H54 (cell line): ENCODE results near the gene LRRIQ1.
A peak's percentile ranks its signal among the peaks of the same experiment; 100 is the strongest.

Source experiments
- DNase-seq: peaks from one replicate; pipeline ENCODE4 v3.0.0; 2011; ENCODE audit warnings: low spot score, mixed read lengths; ENCODE audit not compliant: insufficient read length
- FAIRE-seq: peaks from 3 replicates; lab custom pipeline; 2011; peaks lifted over from hg19 to GRCh38; lab: Jason Lieb, UNC
- POLR2A ChIP-seq: IDR thresholded peaks from 2 replicates; pipeline ENCODE4 v1.6.1; 2011; ENCODE audit warnings: low read depth, mild to moderate bottlenecking, low read length

The LRRIQ1 gene

DNA sequence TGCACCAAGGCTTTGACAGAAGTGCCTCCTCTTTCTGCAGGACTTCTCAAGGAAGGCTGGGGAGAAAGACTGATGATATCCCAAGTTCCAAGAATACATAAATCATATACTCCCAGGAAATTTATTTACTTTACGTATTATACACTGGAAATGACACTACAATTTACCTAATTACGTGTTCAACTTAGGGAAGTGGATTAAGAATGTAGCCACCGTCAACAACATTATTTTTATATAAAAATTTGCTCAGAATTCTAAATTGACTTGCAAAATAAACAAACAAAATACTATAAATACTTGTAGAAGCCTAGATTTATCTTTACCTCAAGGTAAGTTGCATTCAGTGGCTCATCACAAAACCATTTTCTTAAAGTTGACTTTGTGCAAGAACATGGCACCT, 19.0 kb upstream of the LRRIQ1 start:
- FAIRE-seq (no peak), DNase-seq (no peak)
- TF ChIP-seq POLR2A, result no peak

DNA sequence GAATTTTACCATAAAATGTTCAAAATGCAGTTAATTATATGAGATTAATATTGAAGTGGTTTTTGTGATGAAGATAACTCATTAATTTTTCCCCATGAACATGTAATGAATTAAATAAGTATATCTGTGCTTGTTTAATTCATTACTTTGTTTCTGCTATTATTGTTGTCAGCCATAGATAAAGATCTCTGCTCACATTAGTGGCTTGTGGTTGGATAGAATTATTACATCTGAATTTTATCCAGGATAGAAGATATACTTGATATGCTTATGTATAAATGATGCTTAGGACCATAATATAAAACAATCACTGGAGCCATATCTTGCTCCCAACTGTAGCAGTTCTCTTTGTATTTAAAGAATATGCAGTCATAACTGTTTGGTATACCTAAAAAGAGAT, 18.5 kb upstream of the LRRIQ1 start:
- no peak for TF ChIP-seq POLR2A
- no peak for FAIRE-seq
- DNase-seq, result no peak

DNA sequence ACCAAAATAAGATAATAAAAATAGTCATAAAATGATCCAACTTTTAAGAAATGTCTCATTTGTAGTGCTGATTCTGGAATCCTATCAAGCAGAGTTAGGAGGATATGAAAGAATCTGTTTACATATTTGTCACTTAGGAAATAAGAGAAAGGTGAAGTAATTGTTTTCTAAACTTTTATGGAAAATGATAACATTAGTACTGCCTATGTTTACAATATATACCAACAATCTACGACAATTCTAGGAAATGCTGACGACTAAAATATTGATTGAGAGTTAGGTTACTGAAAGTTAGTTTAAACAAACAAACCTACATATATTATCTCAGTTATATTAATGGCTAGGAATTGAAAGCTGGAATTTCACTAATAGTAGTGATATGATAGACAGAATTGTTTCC, 18.1 kb upstream of the LRRIQ1 start:
- DNase-seq (no peak), FAIRE-seq (no peak)
- no peak for TF ChIP-seq POLR2A

DNA sequence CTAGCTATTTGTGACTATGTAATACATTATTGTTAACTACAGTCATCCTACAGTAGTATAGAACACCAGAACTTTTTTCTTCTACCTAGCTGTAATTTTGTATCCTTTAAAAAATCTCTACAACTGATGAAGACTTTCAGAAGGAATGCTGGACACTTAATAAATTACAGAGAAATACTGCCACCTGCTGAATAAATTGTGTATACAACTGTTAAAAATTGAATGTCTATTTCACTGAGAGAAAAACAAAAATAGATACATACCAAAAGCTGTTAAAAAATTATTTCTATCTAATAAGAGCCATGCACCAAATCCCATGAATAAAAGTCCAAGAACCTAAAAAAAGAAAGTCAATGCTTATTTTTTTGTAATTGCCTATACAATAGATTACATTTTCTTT, 6.7 kb upstream of the LRRIQ1 start:
- TF ChIP-seq POLR2A, result no peak
- no peak for FAIRE-seq
- DNase-seq, result no peak

DNA sequence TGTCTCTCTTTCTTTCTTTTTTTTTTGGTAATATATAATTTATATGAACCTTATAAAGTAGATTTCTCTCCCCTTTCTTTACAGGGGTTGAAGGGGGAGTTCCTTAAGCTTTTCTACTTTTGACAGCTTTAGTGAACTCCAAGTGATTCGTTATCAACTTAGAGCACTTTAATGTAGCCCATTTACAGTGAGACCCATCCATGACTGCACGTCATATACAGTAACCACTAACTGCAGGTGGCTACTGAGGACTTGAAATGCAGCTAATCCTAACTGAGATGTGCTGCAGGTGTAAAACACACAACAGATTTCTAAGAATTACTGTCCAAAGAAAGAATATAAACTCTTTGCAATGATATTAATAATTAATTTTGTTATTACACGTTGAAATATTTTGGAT, 582 bp downstream of the LRRIQ1 start:
- no peak for TF ChIP-seq POLR2A

DNA sequence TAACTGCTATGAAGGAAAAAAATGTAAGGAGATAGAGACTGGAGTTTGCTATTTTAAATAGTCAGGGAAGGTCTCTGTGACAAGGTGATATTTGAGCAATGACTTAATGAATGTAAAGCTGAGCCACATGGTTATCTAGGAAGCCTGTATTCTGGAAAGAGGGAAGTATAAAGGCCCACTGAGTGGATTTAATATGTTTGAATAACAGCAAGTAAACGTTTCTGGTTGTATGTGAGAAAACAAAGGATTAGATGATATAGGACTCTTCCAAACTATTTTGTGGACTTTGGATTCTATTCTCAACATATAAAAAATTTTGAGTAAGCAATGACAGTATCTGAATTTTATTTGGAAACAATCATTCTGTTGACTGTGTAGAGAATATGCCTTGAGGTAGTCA, 5.2 kb downstream of the LRRIQ1 start:
- no peak for DNase-seq
- no peak for TF ChIP-seq POLR2A
- no peak for FAIRE-seq

More for the DNA sequence above, 582 bp downstream of the LRRIQ1 start:
- no peak for DNase-seq
- FAIRE-seq, result no peak

DNA sequence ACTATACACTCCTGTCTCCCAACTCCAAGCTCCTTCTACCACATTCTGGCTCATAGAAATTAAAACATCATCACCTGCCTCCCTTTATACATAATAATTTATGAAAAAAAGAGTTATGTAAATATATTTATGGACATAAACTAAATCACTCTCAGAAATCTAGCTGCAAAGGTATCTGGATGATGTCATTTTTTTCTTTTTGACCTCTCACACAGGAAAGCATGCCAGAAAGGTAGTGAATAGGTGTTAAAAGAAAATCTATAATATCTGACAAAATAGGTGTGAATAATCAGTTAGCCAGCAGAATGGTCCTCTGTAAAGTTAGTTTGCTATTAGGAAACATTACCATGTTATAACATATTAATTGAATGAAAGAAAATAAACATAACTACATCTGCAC, 7.7 kb downstream of the LRRIQ1 start:
- FAIRE-seq (no peak), DNase-seq (no peak)
- TF ChIP-seq POLR2A, result no peak

DNA sequence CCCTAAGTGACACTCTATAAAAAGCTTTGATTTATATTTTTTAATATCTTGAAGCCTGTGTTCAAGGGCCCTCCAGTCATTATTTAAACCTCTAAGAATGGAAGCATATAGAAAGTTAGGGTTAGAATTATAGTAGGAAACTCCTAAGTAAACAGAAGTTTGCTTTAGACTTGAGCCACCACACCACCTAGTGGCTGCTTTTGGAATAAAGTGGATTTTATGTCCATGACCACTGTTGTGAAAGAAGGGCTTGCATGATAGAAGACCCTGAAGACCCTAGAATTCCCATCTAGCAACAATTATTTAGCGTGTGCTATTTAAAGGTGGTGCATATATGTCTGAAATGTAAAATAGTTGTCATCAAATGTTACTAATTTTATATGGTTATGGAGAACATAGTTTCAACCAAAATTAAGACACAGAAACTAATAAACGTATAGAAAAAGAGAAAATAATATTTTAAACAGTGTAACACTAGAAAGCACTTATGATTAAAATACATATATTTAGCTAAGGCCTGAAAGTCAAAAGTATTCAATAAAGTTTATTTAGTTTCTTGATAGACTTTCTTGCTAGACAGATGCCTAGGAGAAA, 21.3 kb downstream of the LRRIQ1 start:
- DNase-seq, result no peak
- no peak for TF ChIP-seq POLR2A
- peak; percentile 48 for FAIRE-seq

DNA sequence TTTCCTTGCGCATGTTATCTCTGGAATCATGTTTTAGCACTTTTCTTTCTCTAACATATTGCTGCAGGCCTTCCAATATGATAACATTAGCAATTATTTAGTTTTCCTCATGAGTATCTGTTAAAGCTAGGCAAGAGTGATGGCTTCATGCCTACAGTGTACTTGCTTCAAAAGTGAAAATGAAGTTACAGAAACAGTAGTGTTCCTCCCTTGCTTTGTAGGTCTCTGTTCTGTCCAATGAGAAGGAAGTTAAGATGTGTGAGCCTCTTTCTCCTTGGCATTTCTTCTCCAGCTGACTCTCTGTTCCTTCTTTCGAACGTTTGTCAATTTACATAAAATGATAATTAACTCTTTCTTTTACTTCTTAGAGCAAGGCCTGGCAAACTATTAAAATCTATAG, 22.2 kb downstream of the LRRIQ1 start:
- FAIRE-seq, result no peak
- TF ChIP-seq POLR2A, result no peak
- no peak for DNase-seq

DNA sequence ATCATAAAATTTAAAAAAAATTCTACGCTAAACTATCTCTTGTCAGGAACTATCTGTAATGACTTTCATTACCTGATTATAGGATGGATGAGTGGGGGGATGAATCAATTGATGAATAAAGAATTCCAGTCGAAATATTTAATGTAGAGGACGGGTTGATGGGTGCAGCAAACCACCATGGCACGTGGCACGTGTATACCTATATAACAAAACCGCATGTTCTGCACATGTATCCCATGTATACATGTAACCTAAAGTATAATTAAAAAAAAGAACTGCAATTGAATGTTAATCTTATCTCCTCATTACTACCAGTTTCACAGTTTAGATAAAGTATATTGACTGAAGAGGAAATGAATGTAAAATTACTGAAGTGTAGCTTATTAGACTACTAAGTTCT, 23.4 kb downstream of the LRRIQ1 start:
- DNase-seq (no peak), FAIRE-seq (no peak)
- no peak for TF ChIP-seq POLR2A

DNA sequence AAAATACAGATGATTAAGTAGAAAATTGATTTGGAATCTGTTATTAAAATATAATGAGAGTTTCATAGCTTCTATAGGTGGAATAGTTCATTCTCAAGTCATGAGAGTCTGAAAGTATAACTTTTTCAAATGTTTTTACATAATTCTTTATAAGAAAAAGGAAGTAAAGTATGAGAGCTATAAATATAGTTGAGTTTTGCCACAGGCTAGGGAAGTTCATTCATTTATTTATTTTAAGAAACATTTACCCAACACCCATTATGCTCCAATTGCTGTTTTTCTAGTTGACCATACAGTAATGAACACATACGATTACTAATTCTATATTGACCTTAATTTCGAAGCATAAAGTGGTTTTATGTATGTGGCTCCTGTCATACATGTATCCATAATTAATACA, 24.8 kb downstream of the LRRIQ1 start:
- FAIRE-seq (no peak), DNase-seq (no peak)
- no peak for TF ChIP-seq POLR2A

DNA sequence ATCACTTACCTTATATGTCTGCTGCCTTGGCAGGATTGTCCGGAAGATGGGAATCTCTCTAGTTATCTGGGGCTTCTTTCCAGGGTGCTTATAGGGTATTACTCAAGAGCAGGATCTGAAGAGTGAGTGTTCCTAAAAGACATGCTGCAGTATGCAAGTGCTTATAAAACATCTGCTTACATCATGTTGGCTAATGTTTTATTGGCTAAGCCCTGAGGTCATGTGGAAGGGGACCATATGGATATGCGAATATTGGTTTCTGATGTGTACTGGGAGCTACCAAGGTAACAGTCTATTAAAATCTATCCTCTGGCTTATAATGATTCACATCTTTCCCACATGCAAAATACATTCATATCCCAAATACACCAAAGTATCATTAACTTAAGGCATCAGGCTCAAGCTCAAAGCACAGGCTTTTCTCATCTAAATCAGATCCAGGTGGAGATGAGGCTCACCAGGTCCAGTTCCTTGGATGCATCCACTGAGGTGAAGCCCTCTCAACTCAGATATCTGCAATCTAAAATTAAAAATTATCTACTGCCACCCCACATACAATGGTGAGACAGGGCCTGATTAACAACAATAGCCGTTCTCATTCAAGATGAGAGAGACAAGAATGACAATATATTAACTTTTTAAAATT, 29.8 kb downstream of the LRRIQ1 start:
- FAIRE-seq (no peak), DNase-seq (no peak)
- no peak for TF ChIP-seq POLR2A

DNA sequence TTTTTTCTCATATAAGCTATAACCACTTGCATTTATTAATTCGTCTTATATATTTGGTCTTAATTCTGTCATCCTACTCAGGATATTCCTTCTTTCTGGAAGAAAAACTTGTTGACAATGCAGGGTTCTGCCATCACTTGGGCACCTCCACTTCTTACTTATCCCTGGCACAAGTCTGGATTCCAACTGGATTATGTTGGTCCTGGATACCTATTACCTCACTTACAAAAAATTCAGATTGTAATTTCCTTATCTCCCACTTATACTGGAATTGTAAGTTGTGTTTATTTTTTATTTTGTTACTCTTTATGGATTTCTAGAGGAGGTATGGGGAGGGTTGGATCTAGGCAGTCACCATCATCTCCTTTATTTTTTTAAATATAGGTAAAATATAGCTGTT, 36.7 kb downstream of the LRRIQ1 start:
- FAIRE-seq, result no peak
- DNase-seq, result no peak

DNA sequence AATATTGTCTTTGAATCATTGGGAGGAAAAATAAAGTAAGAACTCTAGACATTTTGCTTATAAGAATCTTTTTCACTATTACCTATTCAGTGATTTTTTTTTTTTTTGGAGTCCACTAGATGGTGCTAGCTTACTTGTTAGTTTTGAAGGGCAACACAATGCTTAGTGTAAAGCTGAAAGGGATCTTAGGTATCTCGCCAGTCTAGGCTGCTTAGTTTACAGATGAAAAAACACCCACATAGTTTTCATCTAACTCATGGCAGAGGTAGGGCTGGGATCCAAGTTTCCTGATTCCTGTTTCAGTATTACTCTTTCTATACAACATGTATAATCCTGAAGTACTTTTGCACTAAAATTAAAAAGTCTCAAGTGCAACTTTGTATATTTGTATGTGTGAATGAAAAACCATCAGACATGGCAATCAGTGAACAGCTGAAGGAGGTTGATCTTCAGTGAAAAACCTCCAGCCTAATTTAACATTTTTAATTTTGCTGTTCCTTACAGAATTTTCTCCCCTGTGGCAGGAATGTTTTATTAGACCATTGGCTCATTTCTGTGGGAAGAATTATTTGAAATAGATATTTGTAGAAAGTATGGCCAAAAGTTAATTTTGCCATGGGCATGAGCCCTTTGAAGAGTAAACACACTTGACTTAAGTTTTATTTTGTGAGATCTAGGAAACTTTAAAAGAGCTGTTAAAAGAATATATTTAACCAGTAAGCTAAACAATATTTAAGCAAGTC, 40.7 kb downstream of the LRRIQ1 start:
- TF ChIP-seq POLR2A, result no peak
- DNase-seq, result peak; percentile 7
- FAIRE-seq, result peak; percentile 86

More for the DNA sequence above, 36.7 kb downstream of the LRRIQ1 start:
- TF ChIP-seq POLR2A, result no peak
